ENCODE data around the gene RAPGEF2.

DNA sequence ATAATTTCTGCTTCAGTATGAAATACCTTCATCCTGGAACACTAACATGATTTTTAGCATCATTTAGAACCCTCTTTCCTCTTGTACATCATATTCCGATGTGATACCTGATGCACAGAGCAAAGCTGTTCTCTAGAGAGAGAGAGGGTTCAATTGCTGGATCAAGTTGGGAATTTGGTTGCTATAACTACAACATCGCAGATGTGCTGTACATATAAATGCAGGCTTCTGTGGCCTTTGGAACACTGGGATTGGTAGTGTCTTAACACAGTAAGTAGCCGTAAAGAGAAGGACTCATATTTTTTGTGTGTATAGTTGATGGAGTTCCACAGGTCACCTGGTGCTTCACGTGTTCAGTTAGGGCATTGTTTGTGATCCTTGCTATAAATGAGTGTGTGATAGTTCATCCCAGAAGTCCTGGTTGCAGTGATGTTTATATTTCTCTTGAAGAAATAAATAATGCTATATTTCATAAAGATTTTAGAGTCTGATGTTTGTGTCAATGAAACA lies 119.2 kb downstream of the RAPGEF2 start:
- TF ChIP-seq POLR2A (IDR thresholded peaks at IDR 0.05) = no peak
- TF ChIP-seq, protein P1, sequence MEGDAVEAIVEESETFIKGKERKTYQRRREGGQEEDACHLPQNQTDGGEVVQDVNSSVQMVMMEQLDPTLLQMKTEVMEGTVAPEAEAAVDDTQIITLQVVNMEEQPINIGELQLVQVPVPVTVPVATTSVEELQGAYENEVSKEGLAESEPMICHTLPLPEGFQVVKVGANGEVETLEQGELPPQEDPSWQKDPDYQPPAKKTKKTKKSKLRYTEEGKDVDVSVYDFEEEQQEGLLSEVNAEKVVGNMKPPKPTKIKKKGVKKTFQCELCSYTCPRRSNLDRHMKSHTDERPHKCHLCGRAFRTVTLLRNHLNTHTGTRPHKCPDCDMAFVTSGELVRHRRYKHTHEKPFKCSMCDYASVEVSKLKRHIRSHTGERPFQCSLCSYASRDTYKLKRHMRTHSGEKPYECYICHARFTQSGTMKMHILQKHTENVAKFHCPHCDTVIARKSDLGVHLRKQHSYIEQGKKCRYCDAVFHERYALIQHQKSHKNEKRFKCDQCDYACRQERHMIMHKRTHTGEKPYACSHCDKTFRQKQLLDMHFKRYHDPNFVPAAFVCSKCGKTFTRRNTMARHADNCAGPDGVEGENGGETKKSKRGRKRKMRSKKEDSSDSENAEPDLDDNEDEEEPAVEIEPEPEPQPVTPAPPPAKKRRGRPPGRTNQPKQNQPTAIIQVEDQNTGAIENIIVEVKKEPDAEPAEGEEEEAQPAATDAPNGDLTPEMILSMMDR (IDR thresholded peaks at IDR 0.05) = no peak
